Mucosa of descending colon (tissue), 3 donors: ENCODE measurements around the gene DMWD. TPM values are rescaled to one million over a fixed set of nuclear protein-coding genes. Genes with fewer than 3 reads are reported as not detected.
A peak's percentile ranks its signal among the peaks of the same experiment; 100 is the strongest.

ENCODE experiments used
- ATAC-seq: fragments of 200-7000 bp; cut with Tn5 transposase; one replicate; pipeline ENCODE4 v1.9.1; 2020; ENCODE audit warnings: mild to moderate bottlenecking, moderate library complexity
- DNase-seq, 3 donors: peaks; one replicate each; pipeline ENCODE4 v3.0.0-alpha.2; 2020
- H3K36me3 ChIP-seq: fragments of 200-600 bp; one replicate; pipeline ENCODE4 v1.8.0; 2021; ENCODE audit warnings: low read depth, mild to moderate bottlenecking
- H3K4me1 ChIP-seq: fragments of 200-600 bp; one replicate; pipeline ENCODE4 v1.8.0; 2021; ENCODE audit warnings: low read depth, mild to moderate bottlenecking
- H3K4me3 ChIP-seq: fragments of 200-600 bp; one replicate; pipeline ENCODE4 v1.8.0; 2021; ENCODE audit warnings: mild to moderate bottlenecking
- H3K9me3 ChIP-seq: fragments of 200-600 bp; one replicate; pipeline ENCODE4 v1.8.0; 2021; ENCODE audit warnings: mild to moderate bottlenecking
- intact Hi-C, 2 donors: fragments of 100-400 bp; cut with DNase I in 1 of 2; cut with micrococcal nuclease in 1 of 2; formaldehyde crosslinking; loops; one replicate each; pipeline versions ENCODE4 v1.11.0 to v1.11.1; 2022; cut with DNase I, micrococcal nuclease
- total RNA-seq, 3 donors: library from RNA; stranded (reverse); fragmentation: NEBNext Ultra II Directional in 2 of 3; extraction: Animal tissue kit (Norgen Biotek cat#: 25700) in 2 of 3; gene quantifications; one replicate each; pipeline versions ENCODE4 v1.2.1 to v1.2.4, GENCODE V29; 2021 to 2023
- TF ChIP-seq, protein P1 (sequence below): fragments of 200-600 bp; IDR thresholded peaks from one replicate; pipeline ENCODE4 v1.8.0; 2022; ENCODE audit warnings: antibody characterized with exemption, mild to moderate bottlenecking
- donor health status: DM: no; HTN: no; CAD: no; lungs with moderate emphysema.
- donor health status: DM: no; HTN: no; CAD: no.
- donor health status: DM: no; HTN: yes; CAD: no.

Gene DMWD
- total RNA-seq, 3 donors from 2014 or later: 33.2 to 67.1 (median 43.7) TPM

DNA sequence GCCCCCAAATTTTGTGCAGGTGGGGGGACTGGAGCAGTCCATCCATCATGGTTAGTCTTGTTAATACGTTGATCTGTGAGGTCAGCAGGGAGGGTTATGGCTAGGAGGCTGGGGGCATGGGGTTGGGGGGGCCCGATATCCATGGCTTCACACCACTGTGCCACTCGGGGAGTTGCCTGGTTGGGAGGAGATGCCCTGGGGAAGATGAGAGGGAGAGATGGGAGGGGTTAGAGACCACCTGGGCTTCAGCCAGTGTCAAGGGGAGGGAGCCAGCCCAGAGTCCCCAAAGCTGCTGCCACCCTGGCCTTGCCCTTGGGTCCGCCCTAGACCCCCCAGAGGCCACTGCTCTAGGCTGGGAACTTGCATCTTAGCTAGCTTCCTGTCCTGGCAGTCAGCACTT, 8.5 kb downstream of the DMWD start:
- no peak overlapping the region for H3K4me3 ChIP-seq
- TF ChIP-seq, protein P1, sequence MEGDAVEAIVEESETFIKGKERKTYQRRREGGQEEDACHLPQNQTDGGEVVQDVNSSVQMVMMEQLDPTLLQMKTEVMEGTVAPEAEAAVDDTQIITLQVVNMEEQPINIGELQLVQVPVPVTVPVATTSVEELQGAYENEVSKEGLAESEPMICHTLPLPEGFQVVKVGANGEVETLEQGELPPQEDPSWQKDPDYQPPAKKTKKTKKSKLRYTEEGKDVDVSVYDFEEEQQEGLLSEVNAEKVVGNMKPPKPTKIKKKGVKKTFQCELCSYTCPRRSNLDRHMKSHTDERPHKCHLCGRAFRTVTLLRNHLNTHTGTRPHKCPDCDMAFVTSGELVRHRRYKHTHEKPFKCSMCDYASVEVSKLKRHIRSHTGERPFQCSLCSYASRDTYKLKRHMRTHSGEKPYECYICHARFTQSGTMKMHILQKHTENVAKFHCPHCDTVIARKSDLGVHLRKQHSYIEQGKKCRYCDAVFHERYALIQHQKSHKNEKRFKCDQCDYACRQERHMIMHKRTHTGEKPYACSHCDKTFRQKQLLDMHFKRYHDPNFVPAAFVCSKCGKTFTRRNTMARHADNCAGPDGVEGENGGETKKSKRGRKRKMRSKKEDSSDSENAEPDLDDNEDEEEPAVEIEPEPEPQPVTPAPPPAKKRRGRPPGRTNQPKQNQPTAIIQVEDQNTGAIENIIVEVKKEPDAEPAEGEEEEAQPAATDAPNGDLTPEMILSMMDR: no peak
- no peak for ATAC-seq
- DNase-seq: no peak
- H3K9me3 ChIP-seq: no peaks in the 10 kb centered on the region
- peaks cover 3% of the 10 kb centered on the region for H3K36me3 ChIP-seq
- intact Hi-C loops: no loop called here
- H3K4me1 ChIP-seq: peaks cover 15% of the 10 kb centered on the region

DNA sequence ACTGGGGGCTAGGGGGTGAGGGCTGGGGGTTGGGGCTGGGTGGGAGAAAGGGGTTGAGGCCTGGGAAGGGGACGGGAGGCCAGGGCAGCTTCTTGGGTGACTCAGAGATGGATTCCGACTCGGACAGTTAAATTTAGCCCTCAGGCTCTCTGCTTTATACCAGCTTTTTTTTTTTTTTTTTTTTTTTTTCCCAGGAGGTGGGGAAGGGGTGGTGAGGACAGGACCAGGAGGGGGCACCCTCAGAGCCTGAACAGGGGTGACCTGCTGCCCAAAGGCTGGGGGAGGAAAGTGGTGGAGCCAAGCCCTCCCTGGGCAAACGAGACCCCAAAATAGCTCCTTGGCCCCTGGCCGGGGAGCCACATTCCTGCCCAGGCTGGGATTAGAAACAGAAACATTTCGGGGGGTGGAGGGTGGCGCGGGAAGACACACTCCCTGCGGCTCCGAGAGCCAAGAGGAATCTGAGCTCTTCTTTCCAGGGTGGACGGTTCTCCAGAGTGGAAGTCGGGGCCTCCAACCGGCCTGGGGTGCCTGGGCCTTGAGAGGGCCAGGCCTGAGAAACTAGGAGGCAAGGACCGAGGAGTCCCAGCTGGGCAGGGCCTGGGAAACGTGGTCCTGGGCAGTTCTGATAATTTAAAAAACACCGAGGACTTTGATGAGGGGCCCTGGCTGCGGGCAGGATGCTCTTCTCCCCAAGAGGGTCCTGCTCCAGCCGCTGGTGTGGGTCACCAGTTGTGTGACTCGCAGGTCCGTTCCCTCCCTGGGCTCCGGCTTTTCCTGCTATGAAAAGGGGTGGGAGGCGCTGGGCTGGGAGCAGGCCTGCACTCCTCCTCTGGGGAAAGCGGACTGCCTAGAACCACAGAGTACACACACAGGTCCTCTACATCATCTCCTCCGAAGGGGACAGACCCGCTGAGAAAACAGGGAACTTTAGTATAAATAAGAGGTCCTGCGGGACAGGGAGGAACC, 9.5 kb downstream of the DMWD start:
- intact Hi-C loops: no loop called here
- ATAC-seq (no peak), DNase-seq (no peak)
- TF ChIP-seq, protein P1: no peak
- H3K4me1 ChIP-seq: peaks cover 18% of the 10 kb centered on the region
- H3K9me3 ChIP-seq: no peaks in the 10 kb centered on the region
- H3K36me3 ChIP-seq: peaks cover 3% of the 10 kb centered on the region
- H3K4me3 ChIP-seq: no peak overlapping the region

DNA sequence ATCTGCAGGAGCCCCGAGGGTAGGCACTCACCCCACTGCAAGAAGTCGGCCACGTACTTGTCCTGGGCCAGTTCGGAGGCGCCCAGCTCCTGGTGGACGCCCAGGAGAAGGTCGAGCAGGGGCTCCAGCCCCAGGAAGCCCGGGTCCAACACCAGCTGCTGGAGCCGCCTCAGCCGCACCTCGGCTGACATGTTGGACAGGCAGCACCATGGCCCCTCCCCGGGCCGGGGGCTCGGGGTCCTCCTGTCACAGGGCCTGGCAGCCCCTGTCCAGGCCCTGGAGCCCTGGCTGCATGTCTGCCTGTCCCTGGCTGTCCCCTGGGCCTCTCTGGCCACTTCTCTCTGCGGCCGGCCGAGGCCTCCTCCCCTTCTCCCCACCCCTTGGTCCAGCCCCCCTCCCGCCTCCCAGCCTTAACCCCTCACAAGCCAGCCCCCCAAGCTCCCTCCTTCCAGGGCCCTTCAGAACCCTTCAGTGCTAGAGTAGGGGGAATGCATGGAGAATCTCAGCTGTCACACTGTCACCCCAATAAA, 10.4 kb downstream of the DMWD start, which contains the start of gene DMPK:
Gene DMPK (minus strand): TSS at position 329 of the 530 bp plus-strand sequence. CDS start 138 bp downstream, at position 191.
- intact Hi-C loops: no loop called here
- H3K9me3 ChIP-seq: no peaks in the 10 kb centered on the region
- DNase-seq (no peak), ATAC-seq (no peak)
- TF ChIP-seq, protein P1: no peak
- H3K4me1 ChIP-seq: peaks cover 18% of the 10 kb centered on the region
- H3K4me3 ChIP-seq: no peak within 1 kb of the TSS
- peaks cover 3% of the 10 kb centered on the region for H3K36me3 ChIP-seq

DNA sequence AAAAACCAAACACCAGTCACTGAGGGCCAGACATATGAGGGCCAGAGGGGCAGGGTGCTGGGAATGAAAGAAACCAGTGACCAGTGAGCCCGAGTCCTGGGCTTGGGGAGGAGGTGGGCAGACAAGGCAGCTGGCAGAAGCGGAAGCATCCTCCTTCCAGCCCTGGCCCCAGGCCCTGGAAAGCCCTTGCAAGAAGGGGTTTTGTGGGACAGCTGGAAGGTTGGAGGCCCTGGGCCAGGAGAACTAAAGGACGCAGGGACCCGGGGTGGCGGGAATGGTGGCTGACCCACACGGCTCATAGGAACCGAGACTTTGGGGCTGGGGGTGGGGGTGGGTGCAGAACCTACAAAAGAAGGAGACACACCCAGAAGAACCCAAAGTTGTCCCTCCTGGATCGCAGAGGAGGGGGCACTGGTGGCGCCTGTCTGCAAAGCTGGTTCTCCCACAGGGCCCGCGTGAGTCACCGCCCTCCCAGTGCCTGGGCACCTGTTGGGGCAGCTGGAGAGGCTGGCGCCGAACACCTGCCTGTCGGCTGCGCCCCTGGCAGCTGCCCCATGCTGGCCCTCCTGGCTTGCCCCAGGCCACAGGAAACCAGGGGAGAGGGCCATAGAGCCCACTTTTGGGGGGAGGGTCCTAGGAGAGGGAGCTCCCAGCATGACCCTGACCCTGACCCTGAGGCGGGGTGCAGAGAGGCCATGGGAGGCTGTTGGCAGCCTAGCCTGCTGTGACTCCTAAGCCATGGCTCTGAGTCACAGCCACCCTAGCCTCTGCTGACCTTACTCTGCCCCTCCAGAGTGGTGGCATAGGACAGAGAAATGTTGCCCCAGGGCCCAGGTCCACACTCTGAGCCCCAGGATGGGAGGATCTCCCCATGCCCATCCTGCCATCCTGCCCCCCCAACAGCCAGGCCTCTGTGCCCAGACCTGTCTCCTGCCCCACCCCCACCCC, 11.2 kb downstream of the DMWD start:
- DNase-seq (peak in 1 of 3 donors; percentile 71), ATAC-seq (peak; percentile 44)
- Histone ChIP-seq H3K4me3 (no peak overlapping the region), H3K4me1 (peaks cover 18% of the 10 kb centered on the region), H3K9me3 (no peaks in the 10 kb centered on the region), H3K36me3 (peaks cover 3% of the 10 kb centered on the region)
- intact Hi-C loops: no loop called here
- TF ChIP-seq, protein P1: no peak

DNA sequence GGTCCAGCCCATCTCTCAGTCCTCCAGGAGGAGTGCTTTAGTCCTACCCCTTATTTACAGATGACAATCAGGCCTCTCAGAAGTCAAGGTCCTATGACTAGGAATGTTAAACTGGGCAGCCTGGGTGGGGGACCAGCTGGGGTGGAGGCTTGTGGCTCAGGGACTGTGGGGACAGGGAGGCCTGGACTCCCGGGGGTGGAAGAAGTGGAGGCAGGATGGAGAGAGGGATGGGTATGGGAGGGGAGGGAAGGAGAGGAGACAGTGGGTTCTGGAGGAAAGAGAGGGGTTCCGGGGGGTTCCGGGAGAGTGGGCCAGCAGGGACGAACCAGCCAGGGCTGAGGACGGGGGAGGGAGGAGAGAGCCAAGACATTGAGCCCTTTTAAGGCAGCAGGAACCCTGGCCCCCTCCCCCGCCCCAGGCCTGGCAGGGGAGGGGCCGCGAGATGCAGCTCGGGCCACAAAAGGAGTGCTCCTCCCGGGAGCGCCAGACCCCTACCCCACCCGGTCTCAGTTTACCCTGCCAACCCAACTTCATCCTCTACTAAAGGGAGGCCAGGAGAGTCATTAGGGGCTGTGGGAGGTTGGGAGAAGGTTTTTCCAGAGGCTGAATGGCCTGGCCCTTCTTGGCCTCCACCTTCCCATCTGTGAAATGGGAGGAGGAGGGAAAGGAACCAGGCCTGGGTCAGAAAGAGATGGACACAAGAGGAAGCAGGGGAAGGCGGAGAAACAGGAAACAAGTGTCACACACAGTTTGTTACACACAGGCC, 12.0 kb downstream of the DMWD start:
- intact Hi-C loops: no loop called here
- no peaks in the 10 kb centered on the region for H3K36me3 ChIP-seq
- ATAC-seq: no peak
- no peak for DNase-seq
- TF ChIP-seq, protein P1: no peak
- H3K4me3 ChIP-seq: no peak overlapping the region
- no peaks in the 10 kb centered on the region for H3K9me3 ChIP-seq
- peaks cover 18% of the 10 kb centered on the region for H3K4me1 ChIP-seq
